H9 (cell line): ENCODE results near the gene CFAP157. TPM values are rescaled to one million over a fixed set of nuclear protein-coding genes. Genes with fewer than 3 reads are reported as not detected.
A peak's percentile ranks its signal among the peaks of the same experiment; 100 is the strongest.

Source experiments
- DNase-seq: peaks from one replicate; pipeline ENCODE4 v3.0.0-alpha.2; 2017
- H2AFZ ChIP-seq: one replicate; pipeline ENCODE4 v1.6.1; 2013; ENCODE audit warnings: mild to moderate bottlenecking, low read length, control low read depth, moderate library complexity
- H2AK5ac ChIP-seq: 2 replicates; pipeline ENCODE4 v1.6.1; 2013; ENCODE audit warnings: low read length, control low read depth, mixed read lengths; ENCODE audit not compliant: insufficient read length
- H2BK120ac ChIP-seq: one replicate; pipeline ENCODE4 v1.6.1; 2013; ENCODE audit warnings: low read depth, mild to moderate bottlenecking, low read length, control low read depth, inconsistent platforms; ENCODE audit not compliant: poor library complexity, severe bottlenecking
- H2BK12ac ChIP-seq: 2 replicates; pipeline ENCODE4 v1.6.1; 2013; ENCODE audit warnings: low read length, control low read depth, mixed read lengths, low read depth; ENCODE audit not compliant: insufficient read length
- H2BK15ac ChIP-seq: 2 replicates; pipeline ENCODE4 v1.6.1; 2013; ENCODE audit warnings: low read depth, low read length, control low read depth
- H2BK20ac ChIP-seq: one replicate; pipeline ENCODE4 v1.6.1; 2013; ENCODE audit warnings: low read depth, mild to moderate bottlenecking, low read length, control low read depth, inconsistent platforms; ENCODE audit not compliant: poor library complexity, severe bottlenecking
- H2BK5ac ChIP-seq: 2 replicates; pipeline ENCODE4 v1.6.1; 2013; ENCODE audit warnings: low read length, control low read depth, mixed read lengths; ENCODE audit not compliant: insufficient read length
- H3K14ac ChIP-seq: 2 replicates; pipeline ENCODE4 v1.6.1; 2013; ENCODE audit warnings: low read length, control low read depth; ENCODE audit not compliant: insufficient read depth
- H3K18ac ChIP-seq: 2 replicates; pipeline ENCODE4 v1.6.1; 2013; ENCODE audit warnings: low read depth, mild to moderate bottlenecking, mixed read lengths, low read length, control low read depth; ENCODE audit not compliant: insufficient read length
- H3K23ac ChIP-seq: 2 replicates; pipeline ENCODE4 v1.6.1; 2013; ENCODE audit warnings: low read length, control low read depth, mixed read lengths, low read depth; ENCODE audit not compliant: insufficient read length
- H3K23me2 ChIP-seq: 2 replicates; pipeline ENCODE4 v1.6.1; 2013; ENCODE audit warnings: low read depth, mild to moderate bottlenecking, mixed read lengths, low read length, control low read depth; ENCODE audit not compliant: insufficient read length, poor library complexity, severe bottlenecking
- H3K27ac ChIP-seq: 2 replicates; pipeline ENCODE4 v1.5.1; 2013; ENCODE audit warnings: low read length, control low read depth, mixed read lengths, low read depth; ENCODE audit not compliant: insufficient read length
- H3K27me3 ChIP-seq: 2 replicates; pipeline ENCODE4 v1.6.1; 2013; ENCODE audit warnings: low read length, control low read depth, inconsistent platforms; ENCODE audit not compliant: insufficient read depth
- H3K4ac ChIP-seq: 2 replicates; pipeline ENCODE4 v1.6.1; 2013; ENCODE audit warnings: low read depth, mild to moderate bottlenecking, control low read depth, inconsistent platforms, low read length, moderate library complexity
- H3K4me1 ChIP-seq: 2 replicates; pipeline ENCODE4 v1.6.1; 2013; ENCODE audit warnings: low read length, control low read depth, inconsistent platforms; ENCODE audit not compliant: insufficient read depth
- H3K4me2 ChIP-seq: 2 replicates; pipeline ENCODE4 v1.6.1; 2013; ENCODE audit warnings: low read length, control low read depth, mixed read lengths; ENCODE audit not compliant: insufficient read length, insufficient read depth
- H3K56ac ChIP-seq: 2 replicates; pipeline ENCODE4 v1.6.1; 2013; ENCODE audit warnings: low read depth, mild to moderate bottlenecking, mixed read lengths, low read length, control low read depth; ENCODE audit not compliant: insufficient read length
- H3K79me1 ChIP-seq: 2 replicates; pipeline ENCODE4 v1.6.1; 2013; ENCODE audit warnings: low read depth, mild to moderate bottlenecking, moderate library complexity, low read length, control low read depth, inconsistent platforms; ENCODE audit not compliant: insufficient read depth, poor library complexity, severe bottlenecking
- H3K79me2 ChIP-seq: 2 replicates; pipeline ENCODE4 v1.6.1; 2013; ENCODE audit warnings: low read length, control low read depth, inconsistent platforms; ENCODE audit not compliant: insufficient read depth
- H3K9ac ChIP-seq: 2 replicates; pipeline ENCODE4 v1.6.1; 2013; ENCODE audit warnings: low read length, control low read depth, mixed read lengths; ENCODE audit not compliant: insufficient read length; ENCODE audit errors: extremely low read depth
- H3K9me3 ChIP-seq: one replicate; pipeline ENCODE4 v1.6.1; 2013; ENCODE audit warnings: low read depth, low read length, inconsistent platforms; ENCODE audit not compliant: control insufficient read depth
- H3T11ph ChIP-seq: one replicate; pipeline ENCODE4 v1.6.1; 2013; ENCODE audit warnings: mild to moderate bottlenecking, low read length, control low read depth, inconsistent platforms
- H4K20me1 ChIP-seq: one replicate; pipeline ENCODE4 v1.6.1; 2013; ENCODE audit not compliant: control insufficient read depth, insufficient read length, insufficient read depth
- H4K5ac ChIP-seq: 2 replicates; pipeline ENCODE4 v1.6.1; 2013; ENCODE audit warnings: low read depth, mild to moderate bottlenecking, mixed read lengths, low read length, control low read depth; ENCODE audit not compliant: insufficient read length
- H4K8ac ChIP-seq: replicated peaks from 2 replicates; pipeline ENCODE4 v1.6.1; 2013; ENCODE audit warnings: low read length, control low read depth, mixed read lengths, low read depth; ENCODE audit not compliant: insufficient read length
- H4K91ac ChIP-seq: 2 replicates; pipeline ENCODE4 v1.6.1; 2013; ENCODE audit warnings: low read depth, mild to moderate bottlenecking, moderate library complexity, mixed read lengths, low read length, control low read depth; ENCODE audit not compliant: insufficient read length
- H3K27ac Mint-ChIP-seq, 3 experiments: 2 replicates in 2 of 3; 3 replicates in 1 of 3; pipeline ENCODE4 v1.8.0; 2020 to 2021; ENCODE audit warnings: mixed read lengths in 3 of 3, mild to moderate bottlenecking in 1 of 3, moderate library complexity in 1 of 3
- H3K27me3 Mint-ChIP-seq: 2 replicates; pipeline ENCODE4 v1.8.0; 2021; ENCODE audit warnings: low read depth, mild to moderate bottlenecking, moderate library complexity, mixed read lengths
- H3K36me3 Mint-ChIP-seq, 3 experiments: 2 replicates in 2 of 3; 3 replicates in 1 of 3; pipeline ENCODE4 v1.8.0; 2020 to 2021; ENCODE audit warnings: low read depth in 3 of 3, mixed read lengths in 3 of 3; ENCODE audit not compliant: insufficient read depth in 1 of 3
- H3K4me1 Mint-ChIP-seq, 2 experiments: 2 replicates each; pipeline ENCODE4 v1.8.0; 2020; ENCODE audit warnings: mixed read lengths in 2 of 2
- H3K4me3 Mint-ChIP-seq, 2 experiments: 2 replicates in 1 of 2; 3 replicates in 1 of 2; pipeline ENCODE4 v1.8.0; 2020 to 2021; ENCODE audit warnings: mild to moderate bottlenecking in 2 of 2, mixed read lengths in 2 of 2, moderate library complexity in 1 of 2
- H3K9me3 Mint-ChIP-seq, 2 experiments: 2 replicates in 1 of 2; 3 replicates in 1 of 2; pipeline ENCODE4 v1.8.0; 2020; ENCODE audit warnings: mild to moderate bottlenecking in 2 of 2, mixed read lengths in 2 of 2, moderate library complexity in 1 of 2
- WGBS: extraction: QIAGEN DNeasy Blood & Tissue Kit; methylation state at CpG from one replicate; pipeline ENCODE4 v1.1.7; 2013; ENCODE audit warnings: missing lambda C conversion rate, low lambda C conversion rate, mixed read lengths; ENCODE audit not compliant: insufficient read length; ENCODE audit errors: extremely low coverage; 5-methylcytosine and 5-hydroxymethylcytosine counted together
- total RNA-seq: library from RNA; stranded (reverse); gene quantifications from 2 replicates; pipeline ENCODE4 v1.2.1, GENCODE V29; 2021
- TF ChIP-seq, protein P1 (sequence below): fragments of 200-600 bp; sonication (generic); conservative IDR thresholded peaks from 3 replicates; pipeline ENCODE4 v1.8.0; 2021; ENCODE audit warnings: antibody characterized with exemption, mild to moderate bottlenecking

The CFAP157 gene
- total RNA-seq, 1 experiment from 2014 or later: 0.22 TPM

DNA sequence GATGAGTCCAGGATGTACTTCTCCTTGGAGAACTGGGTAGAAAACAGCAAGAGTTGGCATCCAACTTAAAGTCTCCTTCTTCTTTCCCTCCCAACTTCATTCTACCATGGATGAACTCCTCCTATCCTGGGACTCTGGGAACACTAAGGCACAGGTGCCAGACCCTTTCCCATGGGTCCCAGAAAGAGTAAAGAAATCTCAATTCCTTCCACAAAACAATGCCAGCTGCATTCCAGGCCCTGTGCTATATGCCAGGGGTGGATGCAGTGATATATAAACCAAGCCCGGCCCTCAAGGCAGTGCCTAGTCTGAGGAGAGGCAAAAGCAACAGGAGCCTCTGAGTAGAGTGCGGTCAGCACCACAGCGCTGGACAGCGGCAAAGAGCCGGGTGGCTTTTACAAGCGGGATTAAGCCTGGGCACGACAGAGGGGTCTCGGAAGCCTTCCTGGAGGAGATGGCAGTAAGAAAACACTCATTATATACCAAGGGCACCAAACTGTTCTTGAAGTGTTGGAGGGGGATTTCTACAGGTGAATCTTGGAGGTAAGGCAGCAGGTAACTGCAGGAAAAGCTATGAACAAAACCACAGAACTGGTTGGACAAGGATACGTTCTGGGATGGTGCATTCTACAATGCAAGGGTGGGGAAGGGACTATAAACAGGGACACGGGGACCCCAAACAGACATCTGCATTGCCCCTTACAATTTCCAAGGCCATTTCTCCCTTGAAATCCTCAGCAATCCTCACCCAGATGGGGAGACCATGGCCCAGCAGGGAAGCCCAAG lies 44.7 kb downstream of the CFAP157 start:
- Histone ChIP-seq H3K14ac (no peak overlapping the region), H3K9me3 (no peaks in the 10 kb centered on the region), H2BK20ac (no peak overlapping the region), H4K91ac (no peak overlapping the region), H3K4ac (no peak overlapping the region), H3K4me2 (no peak overlapping the region), H3K79me2 (no peaks in the 10 kb centered on the region), H2BK15ac (no peak overlapping the region), H3K23ac (no peak overlapping the region), H3K18ac (no peak overlapping the region), H3K27me3 (no peaks in the 10 kb centered on the region; the same call in 1 of the 2 replicates), H4K5ac (no peak overlapping the region), H3K56ac (no peak overlapping the region), H2AK5ac (no peak overlapping the region), H2BK120ac (no peak overlapping the region), H3K27ac (no peak overlapping the region), H2BK5ac (no peak overlapping the region), H2AFZ (no peak overlapping the region), H3K9ac (no peak overlapping the region), H2BK12ac (no peak overlapping the region), H3K79me1 (no peaks in the 10 kb centered on the region), H3K23me2 (peaks cover 6% of the 10 kb centered on the region), H3T11ph (no peak overlapping the region), H4K20me1 (no peaks in the 10 kb centered on the region), H4K8ac (no peak overlapping the region), H3K4me1 (peaks cover 3% of the 10 kb centered on the region; the same call in 1 of the 2 replicates)
- no CpG with 5 or more reads among the region's 10 CpGs for WGBS
- TF ChIP-seq, protein P1, sequence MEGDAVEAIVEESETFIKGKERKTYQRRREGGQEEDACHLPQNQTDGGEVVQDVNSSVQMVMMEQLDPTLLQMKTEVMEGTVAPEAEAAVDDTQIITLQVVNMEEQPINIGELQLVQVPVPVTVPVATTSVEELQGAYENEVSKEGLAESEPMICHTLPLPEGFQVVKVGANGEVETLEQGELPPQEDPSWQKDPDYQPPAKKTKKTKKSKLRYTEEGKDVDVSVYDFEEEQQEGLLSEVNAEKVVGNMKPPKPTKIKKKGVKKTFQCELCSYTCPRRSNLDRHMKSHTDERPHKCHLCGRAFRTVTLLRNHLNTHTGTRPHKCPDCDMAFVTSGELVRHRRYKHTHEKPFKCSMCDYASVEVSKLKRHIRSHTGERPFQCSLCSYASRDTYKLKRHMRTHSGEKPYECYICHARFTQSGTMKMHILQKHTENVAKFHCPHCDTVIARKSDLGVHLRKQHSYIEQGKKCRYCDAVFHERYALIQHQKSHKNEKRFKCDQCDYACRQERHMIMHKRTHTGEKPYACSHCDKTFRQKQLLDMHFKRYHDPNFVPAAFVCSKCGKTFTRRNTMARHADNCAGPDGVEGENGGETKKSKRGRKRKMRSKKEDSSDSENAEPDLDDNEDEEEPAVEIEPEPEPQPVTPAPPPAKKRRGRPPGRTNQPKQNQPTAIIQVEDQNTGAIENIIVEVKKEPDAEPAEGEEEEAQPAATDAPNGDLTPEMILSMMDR: no peak
- peak; percentile 68 for DNase-seq
- H3K4me1 Mint-ChIP-seq: peaks cover 3 to 9% of the 10 kb centered on the region in 2 experiments; a peak in 2 of 4 replicates
- H3K27me3 Mint-ChIP-seq: peaks cover 39% of the 10 kb centered on the region
- H3K36me3 Mint-ChIP-seq: peaks cover 0 to 12% (median 0%) of the 10 kb centered on the region in 3 experiments; a peak in 2 of 7 replicates
- H3K9me3 Mint-ChIP-seq: no peaks in the 10 kb centered on the region
- H3K4me3 Mint-ChIP-seq: peak overlapping the region in 1 of 2 experiments; percentile 2; a peak in 1 of 5 replicates
- H3K27ac Mint-ChIP-seq: no peak overlapping the region
